Measurements from ENCODE around the gene HTR2C.
A peak's percentile ranks its signal among the peaks of the same experiment; 100 is the strongest.

Gene HTR2C

DNA sequence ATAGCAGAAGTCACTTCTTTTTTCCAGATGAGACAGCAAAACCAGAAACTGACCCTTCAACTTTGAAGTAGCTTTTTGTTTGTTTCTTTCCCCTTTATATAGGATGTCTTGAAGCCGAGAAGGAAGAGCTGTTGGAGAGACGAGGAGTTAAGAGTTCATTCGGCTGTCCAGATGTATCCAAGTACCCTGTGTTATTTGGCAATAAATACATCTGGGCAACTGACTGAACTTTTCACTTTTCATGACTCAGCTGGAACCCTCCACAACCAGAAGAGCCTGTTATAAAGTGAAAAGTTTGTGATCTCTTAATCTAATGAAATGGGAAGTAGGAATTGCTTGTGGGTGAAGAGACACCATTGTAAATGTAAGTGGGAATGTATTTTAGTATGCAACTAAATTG lies 131.2 kb downstream of the HTR2C start:
- Histone ChIP-seq H3K18ac (ENCODE audit: low read length) (no peak overlapping the region), H3K79me2 (ENCODE audit: control insufficient read depth, insufficient read depth, low read length) (no peaks in the 10 kb centered on the region), H3K4me3 (ENCODE audit: low read length) (no peak overlapping the region), H4K8ac (ENCODE audit: low read depth, low read length) (no peak overlapping the region), H3K9ac (ENCODE audit: low read length) (no peak overlapping the region), H3K36me3 (ENCODE audit: control insufficient read depth, insufficient read depth, low read length) (no peaks in the 10 kb centered on the region), H3K4me1 (ENCODE audit: control insufficient read depth, low read depth, low read length) (no peaks in the 10 kb centered on the region), H3K23ac (ENCODE audit: low read length) (no peak overlapping the region), H3K79me1 (ENCODE audit: low read length) (no peaks in the 10 kb centered on the region), H3K56ac (ENCODE audit: low read length) (no peak overlapping the region), H3K4ac (ENCODE audit: low read depth, low read length) (no peak overlapping the region), H2BK120ac (ENCODE audit: low read depth, low read length) (no peak overlapping the region), H2BK5ac (ENCODE audit: low read length) (no peak overlapping the region), H3K27me3 (ENCODE audit: insufficient read depth, low read length, poor library complexity) (no peaks in the 10 kb centered on the region), H2BK15ac (replicated peaks; ENCODE audit: low read depth) (no peak overlapping the region), H4K5ac (ENCODE audit: low read length) (no peak overlapping the region), H3K27ac (ENCODE audit: low read depth, low read length) (no peak overlapping the region), H3K4me2 (ENCODE audit: low read length) (no peak overlapping the region), H2AK5ac (ENCODE audit: low read length) (no peak overlapping the region)
- WGBS (ENCODE audit: extremely low coverage, insufficient coverage, low lambda C conversion rate): no CpG with 5 or more reads among the region's 3 CpGs
- DNase-seq: no peak

DNA sequence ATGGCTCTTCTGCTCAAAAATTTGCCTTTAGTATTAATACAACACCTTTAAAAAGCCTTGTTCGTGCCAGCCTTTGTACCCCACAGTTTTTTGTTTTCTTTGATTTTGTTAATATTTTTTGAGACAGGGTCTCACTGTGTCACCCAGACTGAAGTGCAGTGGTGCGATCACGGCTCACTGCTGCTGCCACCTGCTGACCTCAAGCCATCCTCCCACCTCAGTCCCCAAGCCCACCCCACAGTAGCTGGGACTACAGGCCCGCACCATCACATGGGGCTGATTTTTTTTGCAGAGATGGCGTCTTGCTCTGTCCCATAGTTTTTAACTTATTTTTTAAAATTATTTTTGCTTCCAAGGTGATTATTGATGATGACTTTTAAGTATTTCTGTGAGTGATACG lies 134.0 kb downstream of the HTR2C start:
- Histone ChIP-seq H3K4me3 (ENCODE audit: low read length) (no peak overlapping the region), H3K18ac (ENCODE audit: low read length) (no peak overlapping the region), H2BK120ac (ENCODE audit: low read depth, low read length) (no peak overlapping the region), H3K56ac (ENCODE audit: low read length) (no peak overlapping the region), H3K36me3 (ENCODE audit: control insufficient read depth, insufficient read depth, low read length) (no peaks in the 10 kb centered on the region), H4K8ac (ENCODE audit: low read depth, low read length) (no peak overlapping the region), H3K79me1 (ENCODE audit: low read length) (no peaks in the 10 kb centered on the region), H3K4ac (ENCODE audit: low read depth, low read length) (no peak overlapping the region), H3K4me1 (ENCODE audit: control insufficient read depth, low read depth, low read length) (no peaks in the 10 kb centered on the region), H3K79me2 (ENCODE audit: control insufficient read depth, insufficient read depth, low read length) (no peaks in the 10 kb centered on the region), H2BK5ac (ENCODE audit: low read length) (no peak overlapping the region), H2BK15ac (replicated peaks; ENCODE audit: low read depth) (no peak overlapping the region), H3K23ac (ENCODE audit: low read length) (no peak overlapping the region), H3K27ac (ENCODE audit: low read depth, low read length) (no peak overlapping the region), H2AK5ac (ENCODE audit: low read length) (no peak overlapping the region), H3K4me2 (ENCODE audit: low read length) (no peak overlapping the region), H3K9ac (ENCODE audit: low read length) (no peak overlapping the region), H4K5ac (ENCODE audit: low read length) (no peak overlapping the region), H3K27me3 (ENCODE audit: insufficient read depth, low read length, poor library complexity) (no peaks in the 10 kb centered on the region)
- peak; percentile 43 for DNase-seq
- no CpG with 5 or more reads among the region's 6 CpGs for WGBS (ENCODE audit: extremely low coverage, insufficient coverage, low lambda C conversion rate)

DNA sequence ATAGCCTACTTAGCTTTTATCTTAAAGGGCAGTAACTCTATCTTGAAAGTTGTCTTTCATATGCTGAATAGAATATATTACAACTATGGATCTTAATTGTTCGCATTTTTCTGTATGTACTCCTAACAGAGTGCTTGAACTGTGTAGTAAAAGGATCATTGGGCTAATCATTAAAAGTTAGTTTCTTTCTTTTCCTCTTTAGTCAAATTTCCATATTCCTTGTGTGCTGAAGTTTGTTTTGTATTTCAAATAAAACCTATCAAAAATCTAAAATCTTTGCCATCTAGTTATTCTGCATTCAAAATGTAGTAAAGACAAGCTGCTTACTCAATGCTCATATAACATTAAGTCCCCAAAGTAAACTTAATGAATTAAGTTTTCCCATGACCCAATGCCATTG lies 182.7 kb downstream of the HTR2C start:
- Histone ChIP-seq H3K9ac (ENCODE audit: low read length) (no peak overlapping the region), H2BK15ac (replicated peaks; ENCODE audit: low read depth) (no peak overlapping the region), H2BK5ac (ENCODE audit: low read length) (no peak overlapping the region), H2AK5ac (ENCODE audit: low read length) (no peak overlapping the region), H3K56ac (ENCODE audit: low read length) (no peak overlapping the region), H3K4ac (ENCODE audit: low read depth, low read length) (no peak overlapping the region), H3K4me3 (ENCODE audit: low read length) (no peak overlapping the region), H3K4me2 (ENCODE audit: low read length) (no peak overlapping the region), H3K23ac (ENCODE audit: low read length) (no peak overlapping the region), H3K79me2 (ENCODE audit: control insufficient read depth, insufficient read depth, low read length) (no peaks in the 10 kb centered on the region), H3K18ac (ENCODE audit: low read length) (no peak overlapping the region), H3K79me1 (ENCODE audit: low read length) (no peaks in the 10 kb centered on the region), H4K8ac (ENCODE audit: low read depth, low read length) (no peak overlapping the region), H2BK120ac (ENCODE audit: low read depth, low read length) (no peak overlapping the region), H3K27me3 (ENCODE audit: insufficient read depth, low read length, poor library complexity) (no peaks in the 10 kb centered on the region), H4K5ac (ENCODE audit: low read length) (no peak overlapping the region), H3K36me3 (ENCODE audit: control insufficient read depth, insufficient read depth, low read length) (no peaks in the 10 kb centered on the region), H3K4me1 (ENCODE audit: control insufficient read depth, low read depth, low read length) (no peaks in the 10 kb centered on the region), H3K27ac (ENCODE audit: low read depth, low read length) (no peak overlapping the region)
- DNase-seq: no peak
- WGBS (ENCODE audit: extremely low coverage, insufficient coverage, low lambda C conversion rate): no CpG with 5 or more reads among the region's 1 CpG

DNA sequence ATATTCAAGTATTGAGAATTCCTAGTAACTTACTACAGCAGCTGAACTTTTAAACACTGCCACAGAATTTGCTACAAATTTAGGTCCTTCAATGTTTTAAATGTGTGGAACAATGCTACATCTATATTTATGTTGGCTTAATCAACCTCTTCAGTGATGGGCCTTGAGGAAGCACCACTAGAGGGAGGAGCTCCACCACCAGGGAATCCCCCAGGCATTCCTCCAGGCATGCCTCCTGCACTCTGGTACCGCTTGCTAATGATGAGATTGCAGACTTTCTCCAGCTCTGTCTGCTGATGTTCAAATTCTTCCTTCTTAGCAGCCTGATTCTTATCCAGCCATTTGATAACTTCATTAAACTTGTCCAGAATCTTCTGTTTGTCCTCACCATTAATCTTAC lies 190.8 kb downstream of the HTR2C start:
- H4K5ac ChIP-seq (ENCODE audit: low read length): no peak overlapping the region
- no peak overlapping the region for H2BK5ac ChIP-seq (ENCODE audit: low read length)
- no peak overlapping the region for H3K4me2 ChIP-seq (ENCODE audit: low read length)
- no peak overlapping the region for H3K23ac ChIP-seq (ENCODE audit: low read length)
- H3K18ac ChIP-seq (ENCODE audit: low read length): no peak overlapping the region
- peak; percentile 38 for DNase-seq
- H3K4me3 ChIP-seq (ENCODE audit: low read length): no peak overlapping the region
- no peak overlapping the region for H2BK120ac ChIP-seq (ENCODE audit: low read depth, low read length)
- no peaks in the 10 kb centered on the region for H3K79me2 ChIP-seq (ENCODE audit: control insufficient read depth, insufficient read depth, low read length)
- no peak overlapping the region for H3K56ac ChIP-seq (ENCODE audit: low read length)
- no peak overlapping the region for H3K4ac ChIP-seq (ENCODE audit: low read depth, low read length)
- H3K79me1 ChIP-seq (ENCODE audit: low read length): no peaks in the 10 kb centered on the region
- no peak overlapping the region for H2BK15ac ChIP-seq (replicated peaks; ENCODE audit: low read depth)
- no peaks in the 10 kb centered on the region for H3K36me3 ChIP-seq (ENCODE audit: control insufficient read depth, insufficient read depth, low read length)
- H2AK5ac ChIP-seq (ENCODE audit: low read length): no peak overlapping the region
- H4K8ac ChIP-seq (ENCODE audit: low read depth, low read length): no peak overlapping the region
- H3K27me3 ChIP-seq (ENCODE audit: insufficient read depth, low read length, poor library complexity): no peaks in the 10 kb centered on the region
- no CpG with 5 or more reads among the region's 1 CpG for WGBS (ENCODE audit: extremely low coverage, insufficient coverage, low lambda C conversion rate)
- H3K4me1 ChIP-seq (ENCODE audit: control insufficient read depth, low read depth, low read length): no peaks in the 10 kb centered on the region
- H3K9ac ChIP-seq (ENCODE audit: low read length): no peak overlapping the region
- H3K27ac ChIP-seq (ENCODE audit: low read depth, low read length): no peak overlapping the region

DNA sequence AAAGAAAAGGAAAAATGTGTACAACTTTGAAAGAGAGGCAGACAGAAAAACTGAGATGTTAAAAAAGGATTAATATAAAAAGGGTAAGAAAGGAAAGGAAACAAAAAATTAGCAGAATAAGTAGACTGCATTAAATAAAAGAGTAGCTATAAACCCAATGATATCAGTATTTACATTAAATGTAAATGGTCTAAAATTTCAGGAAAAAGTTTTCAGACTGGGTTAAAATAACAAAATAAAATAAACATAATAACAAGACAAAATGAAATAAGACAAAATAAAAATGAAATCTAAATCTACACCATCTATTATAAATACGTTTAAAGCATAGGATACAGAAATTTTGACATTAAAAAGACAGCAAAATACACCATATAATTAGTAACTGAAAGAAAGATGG lies 199.0 kb downstream of the HTR2C start:
- Histone ChIP-seq H3K27me3 (ENCODE audit: insufficient read depth, low read length, poor library complexity) (no peaks in the 10 kb centered on the region), H3K4ac (ENCODE audit: low read depth, low read length) (no peak overlapping the region), H3K18ac (ENCODE audit: low read length) (no peak overlapping the region), H3K4me2 (ENCODE audit: low read length) (no peak overlapping the region), H3K79me1 (ENCODE audit: low read length) (no peaks in the 10 kb centered on the region), H3K9ac (ENCODE audit: low read length) (no peak overlapping the region), H3K79me2 (ENCODE audit: control insufficient read depth, insufficient read depth, low read length) (no peaks in the 10 kb centered on the region), H2BK5ac (ENCODE audit: low read length) (no peak overlapping the region), H4K5ac (ENCODE audit: low read length) (no peak overlapping the region), H3K56ac (ENCODE audit: low read length) (no peak overlapping the region), H3K23ac (ENCODE audit: low read length) (no peak overlapping the region), H3K4me3 (ENCODE audit: low read length) (no peak overlapping the region), H4K8ac (ENCODE audit: low read depth, low read length) (no peak overlapping the region), H2BK15ac (replicated peaks; ENCODE audit: low read depth) (no peak overlapping the region), H3K27ac (ENCODE audit: low read depth, low read length) (no peak overlapping the region), H2AK5ac (ENCODE audit: low read length) (no peak overlapping the region), H3K36me3 (ENCODE audit: control insufficient read depth, insufficient read depth, low read length) (no peaks in the 10 kb centered on the region), H2BK120ac (ENCODE audit: low read depth, low read length) (no peak overlapping the region), H3K4me1 (ENCODE audit: control insufficient read depth, low read depth, low read length) (no peaks in the 10 kb centered on the region)
- no peak for DNase-seq
- WGBS (ENCODE audit: extremely low coverage, insufficient coverage, low lambda C conversion rate): no CpG with 5 or more reads among the region's 1 CpG

DNA sequence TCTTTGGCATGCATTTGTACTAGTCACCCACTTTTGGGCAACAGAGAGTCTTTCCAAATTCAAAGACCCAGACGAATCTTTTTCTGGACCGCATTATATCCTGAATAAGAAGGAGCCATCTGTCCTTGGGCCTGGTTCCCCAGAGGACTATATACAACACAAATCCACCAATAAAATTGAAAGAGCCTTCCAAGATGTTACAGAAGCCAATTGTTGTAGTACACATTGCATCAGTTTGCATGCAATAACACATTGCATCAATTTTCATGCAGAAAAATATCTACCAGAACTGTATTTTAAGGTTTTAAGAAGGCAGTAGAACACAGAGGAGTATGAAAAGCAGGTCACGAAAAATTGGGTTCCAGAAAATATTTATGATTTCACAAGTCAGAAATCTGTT lies 203.2 kb downstream of the HTR2C start:
- Histone ChIP-seq H2BK120ac (ENCODE audit: low read depth, low read length) (no peak overlapping the region), H3K79me1 (ENCODE audit: low read length) (no peaks in the 10 kb centered on the region), H2BK5ac (ENCODE audit: low read length) (no peak overlapping the region), H3K4me2 (ENCODE audit: low read length) (no peak overlapping the region), H3K27me3 (ENCODE audit: insufficient read depth, low read length, poor library complexity) (no peaks in the 10 kb centered on the region), H4K5ac (ENCODE audit: low read length) (no peak overlapping the region), H2AK5ac (ENCODE audit: low read length) (no peak overlapping the region), H3K79me2 (ENCODE audit: control insufficient read depth, insufficient read depth, low read length) (no peaks in the 10 kb centered on the region), H3K18ac (ENCODE audit: low read length) (no peak overlapping the region), H2BK15ac (replicated peaks; ENCODE audit: low read depth) (no peak overlapping the region), H4K8ac (ENCODE audit: low read depth, low read length) (no peak overlapping the region), H3K56ac (ENCODE audit: low read length) (no peak overlapping the region), H3K36me3 (ENCODE audit: control insufficient read depth, insufficient read depth, low read length) (no peaks in the 10 kb centered on the region), H3K9ac (ENCODE audit: low read length) (no peak overlapping the region), H3K4me1 (ENCODE audit: control insufficient read depth, low read depth, low read length) (no peaks in the 10 kb centered on the region), H3K4ac (ENCODE audit: low read depth, low read length) (no peak overlapping the region), H3K23ac (ENCODE audit: low read length) (no peak overlapping the region), H3K27ac (ENCODE audit: low read depth, low read length) (no peak overlapping the region), H3K4me3 (ENCODE audit: low read length) (no peak overlapping the region)
- DNase-seq: no peak
- no CpG with 5 or more reads among the region's 3 CpGs for whole genome bisulfite sequencing (ENCODE audit: extremely low coverage, insufficient coverage, low lambda C conversion rate)
